HEK293 (cell line): ENCODE measurements around the gene CMIP.

Experiments
- CTCF ChIA-PET: fragments of 350-600 bp; formaldehyde crosslinking; extraction: SDS; loops from one replicate; lab custom pipeline; 2021; ENCODE audit warnings: antibody characterized with exemption; lab: Yijun Ruan, JAX
- POLR2A ChIA-PET: fragments of 300-600 bp; formaldehyde crosslinking; extraction: SDS; loops from one replicate; lab custom pipeline; 2020; ENCODE audit warnings: antibody characterized with exemption, inconsistent platforms; lab: Yijun Ruan, JAX
- H3K27ac ChIP-seq: fragments of 200-500 bp; sonication (Bioruptor generic); 2 replicates; pipeline ENCODE4 v1.5.1; 2014; ENCODE audit warnings: low read depth, low read length, control low read depth, inconsistent platforms; ENCODE audit errors: extremely low read depth
- H3K36me3 ChIP-seq, 2 experiments: fragments of 200-500 bp in 1 of 2; sonication (Bioruptor generic) in 1 of 2; 1 replicate in 1 of 2; 2 replicates in 1 of 2; pipeline ENCODE4 v1.5.1; 2014 to 2017; ENCODE audit warnings: inconsistent platforms in 2 of 2, low read length in 2 of 2; ENCODE audit not compliant: control insufficient read depth in 2 of 2, insufficient read depth in 1 of 2
- H3K4me1 ChIP-seq: fragments of 200-500 bp; sonication (Bioruptor generic); 2 replicates; pipeline ENCODE4 v1.5.1; 2014; ENCODE audit warnings: mild to moderate bottlenecking, low read length, inconsistent platforms; ENCODE audit not compliant: control insufficient read depth, insufficient read depth
- H3K4me3 ChIP-seq: 2 replicates; pipeline ENCODE4 v1.5.1; 2011; ENCODE audit warnings: low read depth, mild to moderate bottlenecking, control low read depth, low read length, moderate library complexity
- H3K9me3 ChIP-seq: fragments of 200-500 bp; sonication (Bioruptor generic); 2 replicates; pipeline ENCODE4 v1.5.1; 2014; ENCODE audit warnings: low read depth, low read length, inconsistent platforms; ENCODE audit not compliant: control insufficient read depth, insufficient read depth
- AEBP2 ChIP-seq: fragments of 450-650 bp; formaldehyde crosslinking; IDR thresholded peaks from 2 replicates; pipeline ENCODE4 v1.5.1; 2016; ENCODE audit warnings: missing biosample characterization, missing genetic modification characterization, borderline replicate concordance
- GLIS1 ChIP-seq: fragments of 450-650 bp; formaldehyde crosslinking; IDR thresholded peaks from 2 replicates; pipeline ENCODE4 v1.5.1; 2016; ENCODE audit warnings: missing biosample characterization, missing genetic modification characterization
- KLF9 ChIP-seq: fragments of 450-650 bp; formaldehyde crosslinking; IDR thresholded peaks from 2 replicates; pipeline ENCODE4 v1.5.1; 2016; ENCODE audit warnings: missing biosample characterization, missing genetic modification characterization, low read depth
- SP7 ChIP-seq: fragments of 450-650 bp; formaldehyde crosslinking; IDR thresholded peaks from 2 replicates; pipeline ENCODE4 v1.5.1; 2016; ENCODE audit warnings: missing biosample characterization, missing genetic modification characterization
- ZBTB44 ChIP-seq: fragments of 450-650 bp; IDR thresholded peaks from 2 replicates; pipeline ENCODE4 v1.5.1; 2018; ENCODE audit warnings: missing biosample characterization, mild to moderate bottlenecking, missing genetic modification characterization
- ZBTB48 ChIP-seq: fragments of 450-650 bp; formaldehyde crosslinking; IDR thresholded peaks from 2 replicates; pipeline ENCODE4 v1.5.1; 2016; ENCODE audit warnings: missing biosample characterization, missing genetic modification characterization
- ZNF335 ChIP-seq: fragments of 450-650 bp; formaldehyde crosslinking; conservative IDR thresholded peaks from 2 replicates; pipeline ENCODE4 v1.5.1; 2016; ENCODE audit warnings: missing biosample characterization, missing genetic modification characterization
- ZNF391 ChIP-seq: fragments of 450-650 bp; formaldehyde crosslinking; IDR thresholded peaks from 2 replicates; pipeline ENCODE4 v1.5.1; 2016; ENCODE audit warnings: low read depth, missing biosample characterization, missing genetic modification characterization, borderline replicate concordance
- ZNF654 ChIP-seq: fragments of 450-650 bp; formaldehyde crosslinking; IDR thresholded peaks from 2 replicates; pipeline ENCODE4 v1.5.1; 2016; ENCODE audit warnings: low read depth, missing biosample characterization, missing genetic modification characterization
- ZNF776 ChIP-seq: fragments of 450-650 bp; formaldehyde crosslinking; IDR thresholded peaks from 2 replicates; pipeline ENCODE4 v1.5.0; 2017; ENCODE audit warnings: missing biosample characterization, missing genetic modification characterization, borderline replicate concordance
- ZSCAN30 ChIP-seq: fragments of 450-650 bp; IDR thresholded peaks from 2 replicates; pipeline ENCODE4 v1.5.1; 2018; ENCODE audit warnings: missing biosample characterization, mild to moderate bottlenecking, missing genetic modification characterization, moderate library complexity
- TF ChIP-seq, protein P1 (sequence below): fragments of 450-650 bp; formaldehyde crosslinking; IDR thresholded peaks from 2 replicates; pipeline ENCODE4 v1.5.1; 2016; ENCODE audit warnings: missing biosample characterization, missing genetic modification characterization
- TF ChIP-seq, protein P2 (sequence below): fragments of 450-650 bp; formaldehyde crosslinking; IDR thresholded peaks from 2 replicates; pipeline ENCODE4 v1.5.1; 2016; ENCODE audit warnings: missing biosample characterization, missing genetic modification characterization
- TF ChIP-seq, protein P3 (sequence below): fragments of 450-650 bp; formaldehyde crosslinking; IDR thresholded peaks from 2 replicates; pipeline ENCODE4 v1.5.1; 2016; ENCODE audit warnings: missing biosample characterization, missing genetic modification characterization

Gene CMIP

GRCh38 chr16:81401035-81401950 lies 43.3 kb upstream of the CMIP start:
- ChIA-PET CTCF (interaction anchor here (0.5 to 1.4 kb wide), 6 partner anchors 36 to 329 kb away, joined by 3 to 7 read pairs (median 4); no protein-coding TSS in a partner anchor), POLR2A (interaction anchor here (0.7 kb wide), 1 partner anchor 297 kb away, joined by 6 read pairs; no protein-coding TSS in a partner anchor)
- H3K4me3 ChIP-seq = no peak overlapping the region
- no peaks in the 10 kb centered on the region; the same call in 1 of the 2 replicates for H3K4me1 ChIP-seq
- H3K36me3 ChIP-seq = no peaks in the 10 kb centered on the region
- H3K27ac ChIP-seq = no peak overlapping the region
- no peaks in the 10 kb centered on the region for H3K9me3 ChIP-seq
- TF ChIP-seq ZBTB44 (tag by site-specific recombination) = no peak

GRCh38 chr16:81403208-81403600 lies 41.4 kb upstream of the CMIP start:
- no peak overlapping the region for H3K27ac ChIP-seq
- ChIA-PET CTCF (interaction anchor here (0.6 to 1.9 kb wide), 14 partner anchors 9 to 1288 kb away, joined by 3 to 10 read pairs (median 4); no protein-coding TSS in a partner anchor), POLR2A (interaction anchor here (0.6 kb wide), 1 partner anchor 402 kb away, joined by 5 read pairs; no protein-coding TSS in a partner anchor)
- H3K9me3 ChIP-seq = no peaks in the 10 kb centered on the region
- H3K4me1 ChIP-seq = no peaks in the 10 kb centered on the region; the same call in 1 of the 2 replicates
- H3K36me3 ChIP-seq = no peaks in the 10 kb centered on the region
- TF ChIP-seq, protein P1, sequence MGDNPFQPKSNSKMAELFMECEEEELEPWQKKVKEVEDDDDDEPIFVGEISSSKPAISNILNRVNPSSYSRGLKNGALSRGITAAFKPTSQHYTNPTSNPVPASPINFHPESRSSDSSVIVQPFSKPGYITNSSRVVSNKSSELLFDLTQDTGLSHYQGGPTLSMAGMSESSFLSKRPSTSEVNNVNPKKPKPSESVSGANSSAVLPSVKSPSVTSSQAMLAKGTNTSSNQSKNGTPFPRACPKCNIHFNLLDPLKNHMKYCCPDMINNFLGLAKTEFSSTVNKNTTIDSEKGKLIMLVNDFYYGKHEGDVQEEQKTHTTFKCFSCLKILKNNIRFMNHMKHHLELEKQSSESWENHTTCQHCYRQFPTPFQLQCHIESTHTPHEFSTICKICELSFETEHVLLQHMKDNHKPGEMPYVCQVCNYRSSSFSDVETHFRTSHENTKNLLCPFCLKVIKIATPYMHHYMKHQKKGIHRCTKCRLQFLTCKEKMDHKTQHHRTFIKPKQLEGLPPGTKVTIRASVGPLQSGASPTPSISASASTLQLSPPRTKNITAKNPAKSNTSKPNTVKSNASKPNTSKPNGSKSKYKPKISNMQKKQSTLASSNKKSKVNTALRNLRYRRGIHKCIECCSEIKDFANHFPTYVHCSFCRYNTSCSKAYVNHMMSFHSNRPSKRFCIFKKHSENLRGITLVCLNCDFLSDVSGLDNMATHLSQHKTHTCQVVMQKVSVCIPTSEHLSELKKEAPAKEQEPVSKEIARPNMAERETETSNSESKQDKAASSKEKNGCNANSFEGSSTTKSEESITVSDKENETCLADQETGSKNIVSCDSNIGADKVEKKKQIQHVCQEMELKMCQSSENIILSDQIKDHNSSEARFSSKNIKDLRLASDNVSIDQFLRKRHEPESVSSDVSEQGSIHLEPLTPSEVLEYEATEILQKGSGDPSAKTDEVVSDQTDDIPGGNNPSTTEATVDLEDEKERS (tag by site-specific recombination) = no peak
- TF ChIP-seq, protein P2, sequence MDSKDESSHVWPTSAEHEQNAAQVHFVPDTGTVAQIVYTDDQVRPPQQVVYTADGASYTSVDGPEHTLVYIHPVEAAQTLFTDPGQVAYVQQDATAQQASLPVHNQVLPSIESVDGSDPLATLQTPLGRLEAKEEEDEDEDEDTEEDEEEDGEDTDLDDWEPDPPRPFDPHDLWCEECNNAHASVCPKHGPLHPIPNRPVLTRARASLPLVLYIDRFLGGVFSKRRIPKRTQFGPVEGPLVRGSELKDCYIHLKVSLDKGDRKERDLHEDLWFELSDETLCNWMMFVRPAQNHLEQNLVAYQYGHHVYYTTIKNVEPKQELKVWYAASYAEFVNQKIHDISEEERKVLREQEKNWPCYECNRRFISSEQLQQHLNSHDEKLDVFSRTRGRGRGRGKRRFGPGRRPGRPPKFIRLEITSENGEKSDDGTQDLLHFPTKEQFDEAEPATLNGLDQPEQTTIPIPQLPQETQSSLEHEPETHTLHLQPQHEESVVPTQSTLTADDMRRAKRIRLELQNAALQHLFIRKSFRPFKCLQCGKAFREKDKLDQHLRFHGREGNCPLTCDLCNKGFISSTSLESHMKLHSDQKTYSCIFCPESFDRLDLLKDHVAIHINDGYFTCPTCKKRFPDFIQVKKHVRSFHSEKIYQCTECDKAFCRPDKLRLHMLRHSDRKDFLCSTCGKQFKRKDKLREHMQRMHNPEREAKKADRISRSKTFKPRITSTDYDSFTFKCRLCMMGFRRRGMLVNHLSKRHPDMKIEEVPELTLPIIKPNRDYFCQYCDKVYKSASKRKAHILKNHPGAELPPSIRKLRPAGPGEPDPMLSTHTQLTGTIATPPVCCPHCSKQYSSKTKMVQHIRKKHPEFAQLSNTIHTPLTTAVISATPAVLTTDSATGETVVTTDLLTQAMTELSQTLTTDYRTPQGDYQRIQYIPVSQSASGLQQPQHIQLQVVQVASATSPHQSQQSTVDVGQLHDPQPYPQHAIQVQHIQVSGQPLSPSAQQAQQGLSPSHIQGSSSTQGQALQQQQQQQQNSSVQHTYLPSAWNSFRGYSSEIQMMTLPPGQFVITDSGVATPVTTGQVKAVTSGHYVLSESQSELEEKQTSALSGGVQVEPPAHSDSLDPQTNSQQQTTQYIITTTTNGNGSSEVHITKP = peak; percentile 41; the same call in 1 of the 2 replicates
- peak; percentile 29; the same call in 1 of the 2 replicates for TF ChIP-seq ZNF335 (tag by site-specific recombination)
- H3K4me3 ChIP-seq = no peak overlapping the region

- H3K9me3 ChIP-seq = no peaks in the 10 kb centered on the region
- ChIA-PET POLR2A (interaction anchor here (0.6 kb wide), 1 partner anchor 403 kb away, joined by 5 read pairs; no protein-coding TSS in a partner anchor), CTCF (interaction anchor here (0.5 to 1.9 kb wide), 19 partner anchors 10 to 894 kb away, joined by 3 to 10 read pairs (median 4); no protein-coding TSS in a partner anchor)
- peak overlapping the region; percentile 27 for H3K4me3 ChIP-seq
- no peaks in the 10 kb centered on the region for H3K36me3 ChIP-seq
- H3K27ac ChIP-seq = no peak overlapping the region
- H3K4me1 ChIP-seq = no peaks in the 10 kb centered on the region; the same call in 1 of the 2 replicates
- TF ChIP-seq ZNF391 (peak; percentile 68; the same call in 1 of the 2 replicates), SP7 (tag by site-specific recombination) (peak; percentile 71), KLF9 (tag by site-specific recombination) (no peak), ZBTB48 (tag by site-specific recombination) (0 out of 2 replicates have a peak, but pooled peaks have one; percentile 27), AEBP2 (tag by site-specific recombination) (no peak), ZNF776 (tag by site-specific recombination) (no peak), GLIS1 (peak; percentile 50; the same call in 1 of the 2 replicates), ZNF654 (tag by site-specific recombination) (peak; percentile 90), ZSCAN30 (tag by site-specific recombination) (peak; percentile 96)
- TF ChIP-seq, protein P3, sequence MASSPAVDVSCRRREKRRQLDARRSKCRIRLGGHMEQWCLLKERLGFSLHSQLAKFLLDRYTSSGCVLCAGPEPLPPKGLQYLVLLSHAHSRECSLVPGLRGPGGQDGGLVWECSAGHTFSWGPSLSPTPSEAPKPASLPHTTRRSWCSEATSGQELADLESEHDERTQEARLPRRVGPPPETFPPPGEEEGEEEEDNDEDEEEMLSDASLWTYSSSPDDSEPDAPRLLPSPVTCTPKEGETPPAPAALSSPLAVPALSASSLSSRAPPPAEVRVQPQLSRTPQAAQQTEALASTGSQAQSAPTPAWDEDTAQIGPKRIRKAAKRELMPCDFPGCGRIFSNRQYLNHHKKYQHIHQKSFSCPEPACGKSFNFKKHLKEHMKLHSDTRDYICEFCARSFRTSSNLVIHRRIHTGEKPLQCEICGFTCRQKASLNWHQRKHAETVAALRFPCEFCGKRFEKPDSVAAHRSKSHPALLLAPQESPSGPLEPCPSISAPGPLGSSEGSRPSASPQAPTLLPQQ = peak; percentile 57; the same call in 1 of the 2 replicates
Measured at GRCh38 chr16:81403601-81404391, 40.8 kb upstream of the CMIP start.
